Activated gamma-delta T cell (primary cell): ENCODE measurements around the gene CCDC70.

Experiments
- DNase-seq: peaks from one replicate; lab custom pipeline; 2025; lab: John Stamatoyannopoulos, UW

CCDC70 gene

GRCh38 chr13:51858433-51859247 is 3.1 kb upstream of the CCDC70 start:
- no peak for DNase-seq

GRCh38 chr13:51862957-51863356 is 1.2 kb downstream of the CCDC70 start:
- no peak for DNase-seq

DNA sequence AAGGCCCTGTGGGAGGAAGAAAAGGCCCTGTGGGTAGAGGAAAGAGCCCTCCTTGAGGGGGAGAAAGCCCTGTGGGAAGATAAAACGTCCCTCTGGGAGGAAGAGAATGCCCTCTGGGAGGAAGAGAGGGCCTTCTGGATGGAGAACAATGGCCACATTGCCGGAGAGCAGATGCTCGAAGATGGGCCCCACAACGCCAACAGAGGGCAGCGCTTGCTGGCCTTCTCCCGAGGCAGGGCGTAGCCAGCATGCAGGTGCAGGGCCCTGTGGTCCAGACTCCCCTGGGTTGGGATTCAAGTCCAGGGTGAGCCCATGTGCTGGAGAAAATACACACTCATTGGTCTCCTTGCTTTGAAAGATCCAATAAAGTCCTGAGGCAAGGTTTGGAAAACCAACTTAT is 4.1 kb downstream of the CCDC70 start:
- DNase-seq = no peak

DNA sequence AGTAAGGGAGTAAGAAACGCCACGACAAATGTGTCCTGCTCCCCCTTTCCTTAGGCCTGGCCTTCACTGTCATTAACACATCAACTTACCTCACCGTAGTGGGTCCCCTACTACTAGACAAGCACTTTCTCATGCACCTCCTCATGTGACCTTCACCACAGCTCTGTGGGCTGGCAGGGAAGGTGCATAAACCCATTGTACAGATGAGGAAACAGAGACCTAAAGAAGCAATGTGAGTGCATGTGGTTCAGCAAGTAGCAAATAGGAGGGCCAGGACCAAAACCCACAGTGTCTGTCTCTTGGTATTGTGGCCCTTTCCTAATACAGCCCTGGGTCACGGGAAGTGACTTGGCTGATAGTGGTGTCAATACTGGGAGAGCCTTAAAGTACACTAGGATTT is 5.3 kb downstream of the CCDC70 start:
- no peak for DNase-seq

DNA sequence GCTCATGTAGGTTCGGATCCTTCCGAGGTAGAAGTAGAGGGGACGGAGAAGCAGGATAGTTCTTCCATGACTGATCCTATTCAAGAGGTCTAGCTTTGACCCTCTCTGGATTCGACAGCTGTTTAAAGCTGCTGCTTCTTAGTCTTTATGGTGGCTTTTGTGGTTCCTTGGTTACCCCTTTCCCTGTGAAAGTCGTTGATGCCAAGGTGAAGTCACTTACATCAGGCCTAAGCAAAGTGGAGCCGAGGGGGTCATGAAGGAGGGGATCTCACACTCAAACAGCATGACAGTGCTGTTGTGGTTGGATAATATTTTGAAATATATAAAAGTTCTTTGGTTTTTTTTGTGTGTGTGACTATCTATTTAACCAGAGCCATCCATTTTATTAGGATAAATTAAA is 8.1 kb downstream of the CCDC70 start:
- DNase-seq = no peak

DNA sequence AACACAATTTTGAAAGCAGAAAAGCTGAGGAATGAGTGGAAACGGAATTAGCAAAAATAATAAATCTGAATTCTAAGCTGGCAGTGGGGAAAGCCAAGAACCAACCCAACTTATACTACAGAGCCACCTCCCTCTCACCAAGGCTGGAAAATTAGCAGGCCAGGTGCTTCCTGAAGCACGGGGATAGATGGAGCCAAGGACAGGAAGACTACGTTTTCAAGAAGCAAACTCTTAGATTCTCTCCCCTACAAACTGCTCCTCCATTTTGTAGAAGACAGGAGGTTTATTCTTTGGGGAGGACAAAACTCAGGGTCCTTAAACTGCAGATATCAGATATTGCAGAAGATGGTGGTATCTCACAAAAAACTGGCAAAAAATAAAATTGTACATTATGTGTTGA is 8.8 kb downstream of the CCDC70 start:
- no peak for DNase-seq

GRCh38 chr13:51873117-51873798 is 11.5 kb downstream of the CCDC70 start:
- no peak for DNase-seq

DNA sequence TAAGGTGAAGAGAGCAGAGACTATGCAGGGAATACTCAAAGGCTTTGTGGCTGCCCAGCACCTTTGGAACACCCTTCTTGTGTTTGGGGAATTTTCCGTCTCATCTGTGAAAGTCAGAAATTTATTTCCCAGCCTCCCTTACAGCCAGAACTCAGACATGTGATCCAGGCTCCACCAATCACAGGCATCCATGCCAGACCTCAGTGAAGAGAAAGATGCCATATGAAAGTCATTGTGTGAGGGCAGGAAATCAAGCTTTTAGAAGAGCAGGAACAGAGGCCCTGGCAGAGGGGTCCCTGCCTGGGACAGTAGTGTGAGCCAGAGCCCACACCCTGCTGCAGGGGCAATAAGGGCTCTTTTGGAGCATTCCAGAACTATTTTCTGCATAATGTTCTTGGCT is 12.1 kb downstream of the CCDC70 start:
- no peak for DNase-seq

DNA sequence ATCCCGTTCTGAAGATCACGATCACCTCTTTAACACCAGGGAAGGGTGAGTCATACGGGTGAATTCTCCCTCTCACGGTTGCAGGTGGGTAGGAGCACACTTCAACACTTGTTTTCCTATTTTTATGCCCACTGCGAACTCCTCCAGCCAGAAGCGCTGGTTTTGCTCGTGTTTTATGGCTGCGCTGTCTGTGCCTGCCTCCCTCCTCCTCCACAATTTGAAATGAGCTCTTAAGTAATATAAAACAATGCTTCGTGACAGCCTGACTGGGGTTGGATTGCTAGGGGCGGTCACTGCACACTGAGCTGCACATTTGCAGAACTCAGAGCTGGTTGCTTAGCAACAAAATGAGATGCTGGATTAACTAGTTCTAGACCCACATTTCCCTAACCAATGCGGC is 12.9 kb downstream of the CCDC70 start:
- DNase-seq = no peak

DNA sequence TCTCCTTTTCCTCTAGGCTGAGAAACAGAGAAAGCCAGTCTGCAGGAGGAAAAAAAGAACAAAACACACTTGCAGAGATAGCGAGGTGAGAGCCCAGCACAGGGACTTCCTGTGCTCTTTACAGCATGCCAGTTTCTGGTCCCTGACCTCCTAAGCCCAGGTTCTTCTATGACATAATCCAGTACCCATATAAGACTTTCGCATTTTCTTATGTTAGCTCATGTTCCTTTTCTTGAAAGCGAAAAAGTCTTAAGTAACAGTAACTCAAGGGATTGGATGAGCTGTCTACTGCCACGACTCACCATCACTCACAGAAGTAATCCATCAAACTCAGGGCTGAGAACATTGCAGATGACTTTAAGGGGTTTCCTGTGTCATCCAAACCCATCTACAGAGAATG is 17.4 kb downstream of the CCDC70 start:
- no peak for DNase-seq

GRCh38 chr13:51881296-51881695 is 19.5 kb downstream of the CCDC70 start:
- no peak for DNase-seq

- no peak for DNase-seq
Measured at GRCh38 chr13:51882570-51883225, 20.9 kb downstream of the CCDC70 start.

DNA sequence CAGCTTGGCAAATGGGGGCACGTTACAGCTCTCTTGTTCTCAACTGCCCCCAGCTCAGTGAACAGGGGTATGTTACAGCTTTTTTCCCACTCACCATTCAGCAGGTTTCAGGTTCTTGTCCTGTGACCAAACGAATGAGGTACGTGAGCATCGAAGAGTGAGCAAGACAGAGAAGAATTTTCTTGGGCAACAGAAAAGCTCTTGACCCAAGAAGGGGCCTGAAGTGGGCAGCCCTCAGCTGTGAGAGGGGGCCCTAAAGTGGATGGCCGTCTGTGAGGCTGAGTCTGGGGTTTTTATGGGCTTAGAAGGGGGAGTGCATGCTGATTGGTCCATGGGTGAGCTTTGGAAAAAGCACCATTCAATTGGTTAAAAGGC is 21.4 kb downstream of the CCDC70 start:
- DNase-seq = no peak

- DNase-seq = no peak
Measured at GRCh38 chr13:51885651-51886050, 23.9 kb downstream of the CCDC70 start.

DNA sequence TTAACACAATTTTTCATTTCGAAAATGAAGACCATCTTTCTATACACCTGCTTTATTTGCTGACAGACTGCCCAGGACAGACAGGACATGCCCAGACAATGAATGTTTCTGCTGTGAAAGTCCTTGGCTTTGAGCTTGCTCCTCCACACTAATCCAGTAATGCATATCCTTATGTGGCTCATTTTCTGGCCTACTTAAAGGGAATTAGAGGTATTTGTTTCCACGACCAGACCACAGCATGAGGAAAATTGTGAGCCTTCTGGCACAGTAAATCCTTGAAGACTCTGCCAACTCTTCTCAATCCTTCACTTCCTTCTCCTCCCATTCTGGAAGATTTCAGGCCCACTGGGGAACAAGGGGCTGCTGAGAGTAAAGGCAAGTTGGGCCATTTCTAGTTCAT is 25.7 kb downstream of the CCDC70 start:
- no peak for DNase-seq

- DNase-seq = no peak
Measured at GRCh38 chr13:51892657-51893056, 30.9 kb downstream of the CCDC70 start.

DNA sequence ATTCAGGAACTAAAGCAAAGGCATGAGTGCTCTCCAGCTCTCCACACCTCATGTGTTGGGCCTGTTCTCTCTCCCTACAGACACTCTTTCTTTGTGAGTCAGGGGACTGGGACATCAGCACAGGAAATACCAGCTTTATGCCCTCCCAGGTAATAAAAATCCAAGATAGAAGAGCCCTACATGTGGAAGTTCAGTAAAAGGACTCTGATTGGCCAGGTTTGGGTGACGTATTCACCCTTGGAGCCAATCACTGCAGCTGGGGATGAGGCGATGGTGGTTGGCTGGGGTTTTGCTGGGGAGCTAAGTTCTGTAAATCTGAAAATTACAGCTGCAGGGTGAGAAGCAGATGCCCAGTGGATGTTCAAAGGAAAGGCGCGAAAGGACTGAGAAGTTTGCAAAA is 32.5 kb downstream of the CCDC70 start:
- no peak for DNase-seq

DNA sequence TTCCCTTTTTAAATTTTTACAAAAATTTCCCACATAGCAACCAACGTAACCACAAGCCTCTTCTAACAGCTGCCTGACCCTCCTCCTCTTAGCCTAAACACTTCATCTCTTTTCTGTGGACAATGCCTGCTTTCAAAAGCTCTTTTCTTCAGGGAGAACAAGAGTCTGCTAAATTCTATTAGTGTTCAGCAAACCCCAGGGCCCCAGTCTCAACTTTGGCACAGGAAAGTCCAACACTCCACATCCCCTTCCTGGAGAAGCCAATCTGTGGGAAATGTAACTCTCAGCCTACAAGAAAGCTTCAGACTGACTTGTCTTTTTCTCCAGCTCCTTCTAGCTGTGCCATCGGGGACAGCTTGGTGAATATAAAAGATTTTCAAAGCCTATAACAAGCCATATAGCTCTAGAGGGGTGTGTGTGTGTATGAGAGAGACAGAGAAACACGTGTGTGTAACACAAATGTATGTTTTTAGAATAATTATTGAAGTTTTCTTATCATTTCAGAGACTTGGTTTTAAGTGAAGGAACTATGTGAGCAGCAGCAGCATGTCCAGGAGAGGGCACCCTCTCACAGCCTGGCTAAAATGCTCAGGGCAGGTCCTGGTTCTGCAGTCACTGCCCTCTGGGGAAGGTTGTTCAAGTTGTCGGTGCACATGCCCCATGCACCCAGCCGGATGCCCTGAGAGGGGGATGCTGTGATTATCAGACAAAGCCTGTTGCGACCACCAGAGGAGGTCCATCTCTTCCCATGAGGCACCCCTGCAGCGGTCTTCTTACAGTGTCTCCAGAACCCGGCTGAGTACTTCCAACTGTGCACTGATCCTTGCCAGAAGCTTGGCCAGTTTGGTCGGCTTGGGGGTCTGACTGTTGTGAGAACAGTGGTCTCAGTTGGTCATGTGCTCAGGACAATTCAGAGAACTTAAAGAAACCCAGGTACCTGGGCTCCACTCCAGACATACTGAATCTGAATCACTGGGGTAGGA is 34.4 kb downstream of the CCDC70 start:
- DNase-seq = no peak

DNA sequence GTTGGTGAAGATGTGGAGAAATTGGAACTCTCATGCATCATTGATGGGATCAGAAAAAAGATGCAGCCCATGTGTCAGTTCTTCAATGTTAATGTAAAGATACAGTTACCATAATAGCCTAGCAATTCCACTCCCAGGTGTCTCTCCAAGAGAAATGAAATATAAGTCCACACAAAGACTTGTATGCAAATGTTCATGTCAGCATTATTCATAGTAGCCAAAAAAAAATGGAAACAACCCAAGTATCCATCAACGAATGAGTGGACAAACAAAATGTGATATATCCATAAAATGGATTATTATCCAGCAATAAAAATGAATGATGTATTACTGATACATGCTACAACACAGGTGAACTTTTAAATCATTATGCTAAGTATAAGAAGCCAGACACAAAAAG is 38.7 kb downstream of the CCDC70 start:
- no peak for DNase-seq

DNA sequence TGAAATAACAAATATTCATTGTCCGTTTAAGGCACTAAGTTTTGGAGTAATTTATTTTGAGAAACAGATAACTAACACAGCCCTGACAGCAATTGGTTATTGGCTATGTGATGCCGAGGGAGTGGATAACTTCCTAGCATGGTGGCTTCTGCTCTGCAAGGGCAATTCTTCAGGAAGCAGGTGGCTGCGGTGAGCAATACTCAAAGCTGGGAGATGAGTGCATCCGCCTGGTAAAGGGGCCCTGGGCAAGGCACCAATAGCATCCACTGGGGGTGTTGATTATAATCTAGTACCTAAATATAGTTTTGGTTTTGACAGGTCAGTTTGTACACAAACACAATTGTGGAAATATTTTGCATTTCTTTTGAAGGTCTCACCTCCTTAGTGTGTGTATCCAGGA is 41.0 kb downstream of the CCDC70 start:
- no peak for DNase-seq

- DNase-seq = no peak
Measured at GRCh38 chr13:51905787-51906186, 44.0 kb downstream of the CCDC70 start.

GRCh38 chr13:51906581-51906980 is 44.8 kb downstream of the CCDC70 start:
- DNase-seq = no peak
